ENCODE results near the gene MBP.

GRCh38 chr18:76937597-76937996, 195.0 kb downstream of the MBP start:
- TF ChIP-seq FOS (IDR thresholded peaks at IDR 0.05; ENCODE audit: low read depth, low read length), result no peak
- peak; percentile 48 for TF ChIP-seq CTCF (conservative IDR thresholded peaks at IDR 0.05; ENCODE audit: low read depth, low read length)
- TF ChIP-seq ELK1 (IDR thresholded peaks at IDR 0.05; ENCODE audit: borderline replicate concordance, low read depth, low read length), result no peak
- no peak for TF ChIP-seq POLR2A (IDR thresholded peaks at IDR 0.05; ENCODE audit: low read depth, low read length)
- no peak for TF ChIP-seq CEBPB (IDR thresholded peaks at IDR 0.05; ENCODE audit: low read depth, low read length)
- TF ChIP-seq RAD21 (IDR thresholded peaks at IDR 0.05; ENCODE audit: low read length), result no peak
- no peak for TF ChIP-seq SMC3 (IDR thresholded peaks at IDR 0.05; ENCODE audit: low read depth, low read length)
- no peak for TF ChIP-seq MAZ (IDR thresholded peaks at IDR 0.05; ENCODE audit: borderline replicate concordance, low read depth, low read length)
- no peak for TF ChIP-seq RCOR1 (IDR thresholded peaks at IDR 0.05; ENCODE audit: insufficient replicate concordance, low read length)
- TF ChIP-seq BHLHE40 (IDR thresholded peaks at IDR 0.05; ENCODE audit: low read depth, low read length), result no peak
- TF ChIP-seq USF2 (IDR thresholded peaks at IDR 0.05; ENCODE audit: low read depth, low read length), result no peak
- no peak for TF ChIP-seq MXI1 (IDR thresholded peaks at IDR 0.05; ENCODE audit: borderline replicate concordance, low read depth, low read length)
- no peak for TF ChIP-seq CHD1 (IDR thresholded peaks at IDR 0.05; ENCODE audit: low read depth, low read length)
- no peak for TF ChIP-seq RFX5 (IDR thresholded peaks at IDR 0.05; ENCODE audit: low read depth, low read length)

Measured in IMR-90 (cell line).